Bronchial smooth muscle cell (primary cell): ENCODE data around the gene CEP250. TPM values are rescaled to one million over a fixed set of nuclear protein-coding genes. Genes with fewer than 3 reads are reported as not detected.

ENCODE experiments used
- total RNA-seq: library from RNA; depleted of rRNA; stranded (reverse); fragments of >200 nt; gene quantifications from 2 replicates; pipeline ENCODE4 v1.2.1, GENCODE V29; 2014

The CEP250 gene, protein sequence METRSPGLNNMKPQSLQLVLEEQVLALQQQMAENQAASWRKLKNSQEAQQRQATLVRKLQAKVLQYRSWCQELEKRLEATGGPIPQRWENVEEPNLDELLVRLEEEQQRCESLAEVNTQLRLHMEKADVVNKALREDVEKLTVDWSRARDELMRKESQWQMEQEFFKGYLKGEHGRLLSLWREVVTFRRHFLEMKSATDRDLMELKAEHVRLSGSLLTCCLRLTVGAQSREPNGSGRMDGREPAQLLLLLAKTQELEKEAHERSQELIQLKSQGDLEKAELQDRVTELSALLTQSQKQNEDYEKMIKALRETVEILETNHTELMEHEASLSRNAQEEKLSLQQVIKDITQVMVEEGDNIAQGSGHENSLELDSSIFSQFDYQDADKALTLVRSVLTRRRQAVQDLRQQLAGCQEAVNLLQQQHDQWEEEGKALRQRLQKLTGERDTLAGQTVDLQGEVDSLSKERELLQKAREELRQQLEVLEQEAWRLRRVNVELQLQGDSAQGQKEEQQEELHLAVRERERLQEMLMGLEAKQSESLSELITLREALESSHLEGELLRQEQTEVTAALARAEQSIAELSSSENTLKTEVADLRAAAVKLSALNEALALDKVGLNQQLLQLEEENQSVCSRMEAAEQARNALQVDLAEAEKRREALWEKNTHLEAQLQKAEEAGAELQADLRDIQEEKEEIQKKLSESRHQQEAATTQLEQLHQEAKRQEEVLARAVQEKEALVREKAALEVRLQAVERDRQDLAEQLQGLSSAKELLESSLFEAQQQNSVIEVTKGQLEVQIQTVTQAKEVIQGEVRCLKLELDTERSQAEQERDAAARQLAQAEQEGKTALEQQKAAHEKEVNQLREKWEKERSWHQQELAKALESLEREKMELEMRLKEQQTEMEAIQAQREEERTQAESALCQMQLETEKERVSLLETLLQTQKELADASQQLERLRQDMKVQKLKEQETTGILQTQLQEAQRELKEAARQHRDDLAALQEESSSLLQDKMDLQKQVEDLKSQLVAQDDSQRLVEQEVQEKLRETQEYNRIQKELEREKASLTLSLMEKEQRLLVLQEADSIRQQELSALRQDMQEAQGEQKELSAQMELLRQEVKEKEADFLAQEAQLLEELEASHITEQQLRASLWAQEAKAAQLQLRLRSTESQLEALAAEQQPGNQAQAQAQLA (N-terminal part only)
- 23.7 and 30.9 TPM in 2 replicates for total RNA-seq

DNA sequence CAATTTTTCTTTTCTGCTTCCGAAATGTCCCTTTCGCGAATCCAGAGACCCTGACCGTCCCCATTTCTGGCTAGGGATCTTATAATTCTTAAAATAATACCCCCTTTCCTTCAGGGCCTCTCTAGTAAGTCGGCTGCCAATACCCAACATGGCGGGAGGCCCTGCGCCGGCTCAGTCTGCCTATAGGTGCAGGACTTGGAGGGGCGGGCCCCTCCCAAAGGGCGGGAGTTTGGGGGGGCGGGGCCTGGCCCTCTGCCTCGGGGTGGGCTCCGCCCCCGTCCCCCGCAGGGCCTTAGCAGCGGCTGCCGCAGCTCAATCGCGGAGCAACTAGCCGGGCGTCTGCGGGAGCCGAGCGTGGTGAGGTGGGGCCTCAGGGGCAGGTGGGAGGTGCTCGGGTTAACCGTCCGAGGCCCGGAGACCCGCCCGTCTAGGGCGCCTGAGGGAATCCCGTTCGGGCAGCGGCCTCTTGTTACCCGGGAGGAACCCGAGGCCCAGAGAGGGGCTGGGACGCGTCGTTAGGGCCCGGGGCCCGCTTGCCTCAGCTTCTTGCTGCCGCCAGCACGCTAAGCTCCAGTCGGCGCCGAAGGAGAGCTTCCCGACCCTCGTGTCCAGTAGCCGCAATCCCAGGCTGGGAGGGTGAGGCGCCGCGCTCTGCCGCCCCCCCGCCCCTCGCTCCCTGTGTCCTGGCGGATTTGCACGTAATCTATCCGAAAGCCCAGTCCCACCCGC is at the start of gene CEP250:
TSS of gene CEP250 (plus strand) at position 718 of the 729 bp plus-strand sequence. CDS start 6,770 bp downstream, outside the sequence.

DNA sequence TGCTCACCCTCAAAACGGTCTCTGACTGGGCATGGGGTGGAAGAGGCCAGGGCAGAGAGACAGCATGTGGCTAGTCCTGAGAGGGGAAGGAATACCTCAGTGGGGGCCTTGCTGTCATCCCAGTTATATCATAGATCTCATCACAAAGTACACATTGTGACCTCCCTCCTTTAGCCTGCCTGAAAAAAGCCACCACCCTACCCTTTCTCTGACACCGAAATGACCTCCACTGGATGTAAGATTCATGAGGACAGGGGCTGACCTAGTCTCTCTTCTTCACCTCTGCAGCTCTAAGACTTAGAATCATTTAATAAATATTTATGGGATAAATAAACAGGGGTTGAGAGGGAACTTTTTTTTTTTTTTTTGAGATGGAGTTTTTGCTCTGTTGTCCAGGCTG is 74.2 kb downstream of the CEP250 start, which contains the start of gene C20orf173:
TSS of gene C20orf173 (minus strand) at position 101 of the 400 bp plus-strand sequence. CDS start 279 bp downstream, outside the sequence.

DNA sequence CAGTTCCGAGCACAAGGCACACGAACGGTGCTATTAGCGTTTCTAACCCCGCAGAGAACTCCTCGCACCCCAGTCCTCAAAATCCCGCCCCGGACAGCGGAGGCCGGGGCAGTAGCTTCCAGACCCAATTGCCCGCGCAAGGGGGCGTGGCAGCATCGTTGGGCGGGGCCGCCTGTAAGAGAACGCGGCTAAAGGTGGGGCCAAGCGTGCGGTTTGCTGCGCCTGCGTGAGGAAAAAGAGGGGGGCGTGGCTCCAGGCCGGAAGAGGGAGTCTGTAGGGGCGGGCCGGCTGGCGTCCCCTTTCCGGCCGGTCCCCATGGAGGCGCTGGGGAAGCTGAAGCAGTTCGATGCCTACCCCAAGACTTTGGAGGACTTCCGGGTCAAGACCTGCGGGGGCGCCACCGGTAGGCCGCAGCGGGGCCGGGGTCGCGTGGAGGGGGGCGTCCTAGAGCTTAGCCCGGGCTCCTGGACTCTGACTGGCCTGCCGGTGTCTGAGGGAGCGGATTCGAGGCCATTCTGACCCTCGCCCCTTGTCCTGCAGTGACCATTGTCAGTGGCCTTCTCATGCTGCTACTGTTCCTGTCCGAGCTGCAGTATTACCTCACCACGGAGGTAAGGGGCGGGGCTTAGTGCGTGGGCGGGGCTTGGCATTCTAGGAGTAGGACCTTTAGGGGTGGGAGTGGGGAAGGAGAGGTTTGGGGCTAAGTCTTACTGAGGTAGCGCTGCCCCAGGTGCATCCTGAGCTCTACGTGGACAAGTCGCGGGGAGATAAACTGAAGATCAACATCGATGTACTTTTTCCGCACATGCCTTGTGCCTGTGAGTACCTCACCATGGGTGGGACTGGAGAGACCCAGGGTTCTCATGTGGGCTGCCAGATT is 86.6 kb downstream of the CEP250 start, which contains the start of gene ERGIC3:
TSS of gene ERGIC3 (plus strand) at position 296 of the 880 bp plus-strand sequence. CDS start at position 316, 20 bp downstream.

Other genes with a start within 250 kb of the CEP250 start
- gene MMP24, start 228.9 kb upstream of the CEP250 start, total RNA-seq, result 0.09 and 0.47 TPM in 2 replicates
- 25.4 and 41.6 TPM in 2 replicates for gene MMP24OS, start 177.5 kb upstream of the CEP250 start, total RNA-seq
- gene EIF6, start 170.8 kb upstream of the CEP250 start, total RNA-seq, result 121 and 137 TPM in 2 replicates
- not detected in 2 replicates for gene FAM83C, start 163.2 kb upstream of the CEP250 start, total RNA-seq
- 30.3 and 37.9 TPM in 2 replicates for gene UQCC1, start 43.6 kb upstream of the CEP250 start, total RNA-seq
- gene GDF5, start 17.4 kb upstream of the CEP250 start, total RNA-seq, result 6.1 and 23.2 TPM in 2 replicates
- gene C20orf173, start 74.1 kb downstream of the CEP250 start, total RNA-seq, result not detected in 2 replicates
- 407 and 670 TPM in 2 replicates for gene ERGIC3, start 86.5 kb downstream of the CEP250 start, total RNA-seq
- 4.7 and 10.2 TPM in 2 replicates for gene SPAG4, start 160.2 kb downstream of the CEP250 start, total RNA-seq
- 169 and 177 TPM in 2 replicates for gene CPNE1, start 209.3 kb downstream of the CEP250 start, total RNA-seq
- gene RBM12, start 209.3 kb downstream of the CEP250 start, total RNA-seq, result 24.6 and 29.3 TPM in 2 replicates
- gene NFS1, start 243.8 kb downstream of the CEP250 start, total RNA-seq, result 18.9 and 24.0 TPM in 2 replicates
- gene ROMO1, start 243.8 kb downstream of the CEP250 start, total RNA-seq, result 284 and 482 TPM in 2 replicates